SU-DHL-6 (cell line): ENCODE measurements around the gene DICER1.

Experiments
- H2AFZ ChIP-seq: fragments of 200-600 bp; sonication (generic); 2 replicates; pipeline ENCODE4 v1.6.1; 2014; ENCODE audit warnings: low read depth, mild to moderate bottlenecking, moderate library complexity, mixed read lengths, antibody characterized with exemption, low read length; ENCODE audit not compliant: severe bottlenecking
- H3F3A ChIP-seq: fragments of 200-600 bp; shearing (Covaris generic); 2 replicates; pipeline ENCODE4 v1.6.0; 2016; ENCODE audit warnings: antibody characterized with exemption, mild to moderate bottlenecking; ENCODE audit not compliant: insufficient read depth
- H3K27ac ChIP-seq: fragments of 200-600 bp; sonication (generic); 2 replicates; pipeline ENCODE4 v1.5.1; 2016; ENCODE audit warnings: low read depth, mild to moderate bottlenecking, low read length, moderate library complexity, mixed read lengths
- H3K27me3 ChIP-seq: fragments of 200-600 bp; sonication (generic), shearing (Covaris generic); 2 replicates; pipeline ENCODE4 v1.6.0; 2014; ENCODE audit warnings: mild to moderate bottlenecking, low read length
- H3K36me3 ChIP-seq: fragments of 200-600 bp; sonication (generic); 2 replicates; pipeline ENCODE4 v1.6.1; 2014; ENCODE audit warnings: mild to moderate bottlenecking, low read length, mixed read lengths
- H3K4me2 ChIP-seq: fragments of 300-600, 200-600 bp; shearing (Covaris generic), sonication (generic); 2 replicates; pipeline ENCODE4 v1.6.0; 2014; ENCODE audit warnings: low read length, low read depth, mild to moderate bottlenecking; ENCODE audit not compliant: poor library complexity, severe bottlenecking
- H3K4me3 ChIP-seq: fragments of 200-600 bp; sonication (generic); 2 replicates; pipeline ENCODE4 v1.5.1; 2014; ENCODE audit warnings: antibody characterized with exemption, low read length, mild to moderate bottlenecking, mixed read lengths; ENCODE audit not compliant: insufficient read depth, poor library complexity, severe bottlenecking
- H3K79me2 ChIP-seq: fragments of 200-600 bp; sonication (generic); 2 replicates; pipeline ENCODE4 v1.6.1; 2014; ENCODE audit warnings: mild to moderate bottlenecking, low read length, moderate library complexity; ENCODE audit not compliant: insufficient read depth
- H3K9ac ChIP-seq: fragments of 200-600 bp; sonication (generic); 2 replicates; pipeline ENCODE4 v1.7.0; 2014; ENCODE audit warnings: mild to moderate bottlenecking, low read length
- H3K9me2 ChIP-seq: fragments of 200-600 bp; sonication (generic); replicated peaks from 2 replicates; pipeline ENCODE4 v1.6.1; 2014; ENCODE audit warnings: low read length; ENCODE audit not compliant: insufficient read depth
- H3K9me3 ChIP-seq: fragments of 200-600 bp; sonication (generic); 2 replicates; pipeline ENCODE4 v1.6.1; 2014; ENCODE audit warnings: low read length, mixed read lengths; ENCODE audit not compliant: insufficient read depth
- H4K20me1 ChIP-seq: fragments of 200-600 bp; sonication (generic); 2 replicates; pipeline ENCODE4 v1.6.1; 2014; ENCODE audit warnings: low read depth, mild to moderate bottlenecking, antibody characterized with exemption, low read length, moderate library complexity, mixed read lengths
- CTCF ChIP-seq: fragments of 200-600 bp; sonication (generic); IDR thresholded peaks from one replicate; pipeline ENCODE4 v1.5.1; 2017; ENCODE audit warnings: antibody characterized with exemption, mild to moderate bottlenecking, low read length, moderate library complexity; ENCODE audit not compliant: insufficient read depth, poor library complexity, severe bottlenecking
- EZH2phosphoT487 ChIP-seq: fragments of 200-600 bp; sonication (generic), shearing (Covaris generic); conservative IDR thresholded peaks from 2 replicates; pipeline ENCODE4 v1.6.1; 2018; ENCODE audit warnings: mild to moderate bottlenecking, antibody characterized with exemption, low read length, moderate library complexity, mixed read lengths

DICER1 gene

GRCh38 chr14:95150910-95151309 is 6.4 kb downstream of the DICER1 start:
- Histone ChIP-seq H3K27ac (no peak overlapping the region), H2AFZ (no peak overlapping the region), H3K4me2 (no peak overlapping the region), H3K79me2 (peaks cover 100% of the 10 kb centered on the region), H3K27me3 (no peaks in the 10 kb centered on the region), H3K9me2 (no peaks in the 10 kb centered on the region), H3F3A (no peaks in the 10 kb centered on the region), H3K4me3 (no peak overlapping the region), H3K9me3 (no peaks in the 10 kb centered on the region), H3K36me3 (no peaks in the 10 kb centered on the region; the same call in 1 of the 2 replicates), H3K9ac (no peak overlapping the region), H4K20me1 (peaks cover 31% of the 10 kb centered on the region)
- TF ChIP-seq EZH2phosphoT487 (no peak), CTCF (no peak)

GRCh38 chr14:95149441-95149840 is 7.9 kb downstream of the DICER1 start:
- peaks cover 5% of the 10 kb centered on the region; the same call in 1 of the 2 replicates for H3K9me3 ChIP-seq
- H4K20me1 ChIP-seq = peaks cover 33% of the 10 kb centered on the region
- H2AFZ ChIP-seq = no peak overlapping the region
- no peak overlapping the region for H3K27ac ChIP-seq
- no peaks in the 10 kb centered on the region for H3K27me3 ChIP-seq
- H3K4me2 ChIP-seq = no peak overlapping the region
- H3K9me2 ChIP-seq = no peaks in the 10 kb centered on the region
- H3K36me3 ChIP-seq = no peaks in the 10 kb centered on the region; the same call in 1 of the 2 replicates
- no peak overlapping the region for H3K9ac ChIP-seq
- no peak overlapping the region for H3K4me3 ChIP-seq
- H3K79me2 ChIP-seq = peaks cover 95% of the 10 kb centered on the region
- TF ChIP-seq EZH2phosphoT487 (no peak), CTCF (no peak)
- no peaks in the 10 kb centered on the region for H3F3A ChIP-seq

- peaks cover 5% of the 10 kb centered on the region; the same call in 1 of the 2 replicates for H3K9me3 ChIP-seq
- H3K9ac ChIP-seq = no peak overlapping the region
- TF ChIP-seq EZH2phosphoT487 (no peak), CTCF (no peak)
- no peak overlapping the region for H3K27ac ChIP-seq
- peaks cover 93% of the 10 kb centered on the region for H3K79me2 ChIP-seq
- no peaks in the 10 kb centered on the region for H3K9me2 ChIP-seq
- H2AFZ ChIP-seq = no peak overlapping the region
- H3F3A ChIP-seq = no peaks in the 10 kb centered on the region
- no peak overlapping the region for H3K4me3 ChIP-seq
- H3K27me3 ChIP-seq = no peaks in the 10 kb centered on the region
- H3K36me3 ChIP-seq = no peaks in the 10 kb centered on the region; the same call in 1 of the 2 replicates
- H4K20me1 ChIP-seq = peaks cover 28% of the 10 kb centered on the region
- H3K4me2 ChIP-seq = no peak overlapping the region
These were observed 9.7 kb downstream of the DICER1 start for GRCh38 chr14:95147597-95147996.
